Adrenal gland (tissue), 5 donors: ENCODE data around the gene SH3RF2.

Experiments used
- POLR2A ChIP-seq, 2 donors: fragments of 450-650 bp; IDR thresholded peaks; one replicate each; pipeline ENCODE4 v1.6.1; 2017; ENCODE audit warnings: antibody characterized with exemption in 2 of 2, mild to moderate bottlenecking in 2 of 2, moderate library complexity in 1 of 2
- TF ChIP-seq, protein P1 (sequence below), 6 experiments: fragments of 450-650 bp in 4 of 6; fragments of 200-600 bp in 2 of 6; sonication (generic) in 1 of 6; IDR thresholded peaks; 1 replicate in 5 of 6; 2 replicates in 1 of 6; pipeline versions ENCODE4 v1.5.1 to v1.8.0; 2016 to 2021; ENCODE audit warnings: antibody characterized with exemption in 6 of 6, mild to moderate bottlenecking in 2 of 6, moderate library complexity in 1 of 6
- donor health status: DM: no; HTN: no; CAD: no.

DNA sequence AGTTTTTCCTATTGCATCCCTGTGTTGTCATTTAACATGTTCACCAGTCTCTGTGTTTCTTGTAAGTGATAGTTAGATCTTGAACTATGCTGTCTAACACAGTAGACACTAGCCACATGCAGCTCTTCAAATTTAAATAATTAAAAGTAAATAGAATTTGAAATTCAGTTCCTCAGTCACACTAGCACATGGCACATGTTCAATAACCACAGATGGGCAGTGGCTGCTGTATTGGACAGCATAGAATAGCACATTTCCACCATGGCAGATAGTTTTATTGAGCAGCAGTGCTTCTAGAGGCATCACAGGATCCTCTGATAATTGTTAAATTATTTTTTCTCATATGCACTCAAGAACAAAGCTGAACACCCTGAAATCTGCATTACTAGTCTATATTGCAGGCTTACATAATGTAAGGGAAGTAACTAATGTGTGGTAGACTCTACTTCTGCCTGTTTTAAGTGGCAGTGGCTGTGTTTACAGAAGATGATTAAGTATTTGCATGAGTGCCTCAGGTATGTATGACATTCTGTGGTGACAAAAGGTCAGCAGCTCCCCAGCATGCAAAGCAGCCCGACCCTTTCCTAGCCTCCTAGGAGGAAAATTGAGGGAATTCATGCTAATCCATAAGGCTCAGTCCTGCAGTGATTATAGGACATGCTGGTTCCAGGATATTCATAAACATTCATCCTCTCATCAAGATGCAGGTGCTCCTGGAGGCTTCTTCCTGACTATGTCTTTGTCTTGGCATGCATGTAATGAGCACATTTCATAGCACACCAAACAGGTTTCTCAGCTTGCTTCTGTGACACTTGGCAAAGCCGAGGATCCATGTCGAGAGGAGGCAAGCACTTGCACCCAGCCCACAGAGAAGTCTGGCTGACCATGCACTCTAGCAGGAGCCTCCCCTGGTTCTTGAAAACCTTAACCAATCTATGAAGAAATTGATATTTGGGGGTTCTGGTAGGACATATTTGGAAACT is 45.5 kb downstream of the SH3RF2 start:
- no peak for TF ChIP-seq POLR2A (IDR thresholded peaks at IDR 0.05)
- TF ChIP-seq, protein P1, sequence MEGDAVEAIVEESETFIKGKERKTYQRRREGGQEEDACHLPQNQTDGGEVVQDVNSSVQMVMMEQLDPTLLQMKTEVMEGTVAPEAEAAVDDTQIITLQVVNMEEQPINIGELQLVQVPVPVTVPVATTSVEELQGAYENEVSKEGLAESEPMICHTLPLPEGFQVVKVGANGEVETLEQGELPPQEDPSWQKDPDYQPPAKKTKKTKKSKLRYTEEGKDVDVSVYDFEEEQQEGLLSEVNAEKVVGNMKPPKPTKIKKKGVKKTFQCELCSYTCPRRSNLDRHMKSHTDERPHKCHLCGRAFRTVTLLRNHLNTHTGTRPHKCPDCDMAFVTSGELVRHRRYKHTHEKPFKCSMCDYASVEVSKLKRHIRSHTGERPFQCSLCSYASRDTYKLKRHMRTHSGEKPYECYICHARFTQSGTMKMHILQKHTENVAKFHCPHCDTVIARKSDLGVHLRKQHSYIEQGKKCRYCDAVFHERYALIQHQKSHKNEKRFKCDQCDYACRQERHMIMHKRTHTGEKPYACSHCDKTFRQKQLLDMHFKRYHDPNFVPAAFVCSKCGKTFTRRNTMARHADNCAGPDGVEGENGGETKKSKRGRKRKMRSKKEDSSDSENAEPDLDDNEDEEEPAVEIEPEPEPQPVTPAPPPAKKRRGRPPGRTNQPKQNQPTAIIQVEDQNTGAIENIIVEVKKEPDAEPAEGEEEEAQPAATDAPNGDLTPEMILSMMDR (IDR thresholded peaks at IDR 0.05) = no peak
